Measurements from ENCODE around the gene PLOD3. TPM values are rescaled to one million over a fixed set of nuclear protein-coding genes. Genes with fewer than 3 reads are reported as not detected.

Gene PLOD3
- total RNA-seq, 1 donor from 2014 or later: 165 TPM

GRCh38 chr7:101251871-101252659, 34.7 kb upstream of the PLOD3 start:
- Histone ChIP-seq H3K36me3 (peaks cover 2 to 4% of the 10 kb centered on the region in 2 donors), H3K27me3 (no peaks in the 10 kb centered on the region), H3K27ac (peak overlapping the region; percentile 41 to 75), H3K4me1 (peaks cover 8 to 10% of the 10 kb centered on the region in 2 donors), H3K4me3 (peak overlapping the region; percentile 71 to 73), H3K9me3 (no peaks in the 10 kb centered on the region)
- no peak for TF ChIP-seq CTCF (IDR thresholded peaks at IDR 0.05)
- peak; percentile 87 to 98 for DNase-seq (ENCODE audit: low spot score in 2 of 2)
- intact Hi-C loops (cut with DNase I): loop anchor here (1.0 to 2.0 kb wide), 3 partner anchors 8 to 415 kb away; partner anchors contain the start of gene ZNHIT1

- intact Hi-C loops (cut with DNase I): no loop called here
- no peaks in the 10 kb centered on the region for H3K27me3 ChIP-seq
- H3K9me3 ChIP-seq: no peaks in the 10 kb centered on the region
- TF ChIP-seq CTCF (IDR thresholded peaks at IDR 0.05): no peak
- DNase-seq (ENCODE audit: low spot score in 2 of 2): no peak
- peaks cover 2 to 4% of the 10 kb centered on the region in 2 donors for H3K36me3 ChIP-seq
- no peak overlapping the region for H3K27ac ChIP-seq
- no peak overlapping the region for H3K4me3 ChIP-seq
- peaks cover 8 to 17% of the 10 kb centered on the region in 2 donors for H3K4me1 ChIP-seq
These were observed 32.9 kb upstream of the PLOD3 start for GRCh38 chr7:101250324-101250723.

DNA sequence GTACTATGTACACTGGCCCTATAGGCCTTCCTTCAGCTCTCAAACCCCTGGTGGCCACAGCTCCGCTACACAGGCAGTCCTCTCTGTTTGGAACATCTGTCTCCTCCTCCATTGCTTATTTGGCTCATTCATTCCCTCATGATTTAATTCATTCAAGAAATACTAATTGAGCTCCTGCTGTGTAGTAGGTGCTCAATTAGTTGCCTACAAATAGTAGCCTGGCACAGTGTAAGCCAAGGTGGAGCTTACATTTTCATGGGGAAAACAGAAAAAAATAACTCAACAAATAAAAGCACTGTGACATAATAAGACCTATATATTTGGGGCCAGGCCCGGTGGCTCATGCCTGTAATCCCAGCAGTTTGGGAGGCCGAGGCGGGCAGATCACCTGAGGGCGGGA, 30.9 kb upstream of the PLOD3 start:
- DNase-seq (ENCODE audit: low spot score in 2 of 2): no peak
- intact Hi-C loops (cut with DNase I): loop anchor here (10.0 kb wide), 4 partner anchors 363 to 1333 kb away; partner anchors contain the start of genes POP7, PPP1R35, TRIM4 and UFSP1

DNA sequence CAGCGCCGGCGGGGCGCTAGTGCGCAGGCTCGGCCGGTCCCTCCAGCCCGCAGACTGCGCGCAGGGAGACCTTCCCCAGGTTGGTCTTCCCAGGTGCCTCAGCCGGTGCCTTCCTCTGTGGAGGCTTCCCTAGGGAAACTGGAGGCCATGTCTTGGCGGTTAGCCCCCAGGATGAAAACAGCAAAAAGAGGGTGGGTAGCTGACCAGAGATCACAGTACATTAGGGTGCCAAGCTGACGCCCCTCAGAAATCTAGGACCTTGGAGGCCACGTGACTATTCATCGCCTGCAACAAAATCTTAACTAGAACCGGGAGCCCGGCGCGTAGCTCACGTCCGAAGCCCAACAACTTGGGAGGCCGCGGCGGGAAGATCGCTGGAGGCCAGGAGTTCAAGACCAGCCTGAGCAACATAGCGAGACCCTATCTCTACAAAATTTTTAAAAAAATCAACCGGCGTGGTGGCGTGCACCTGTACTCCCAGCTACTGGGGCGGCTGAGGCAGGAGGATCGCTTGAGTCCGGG, 27.8 kb upstream of the PLOD3 start:
- Histone ChIP-seq H3K36me3 (peaks cover 10 to 12% of the 10 kb centered on the region in 2 donors), H3K27me3 (no peaks in the 10 kb centered on the region), H3K4me3 (peak overlapping the region; percentile 77 to 94), H3K27ac (peak overlapping the region; percentile 95 to 97), H3K9me3 (no peaks in the 10 kb centered on the region), H3K4me1 (peaks cover 0 to 14% of the 10 kb centered on the region in 2 donors)
- intact Hi-C loops (cut with DNase I): loop anchor here (10.0 kb wide), 4 partner anchors 360 to 1330 kb away; partner anchors contain the start of genes POP7, PPP1R35, TRIM4 and UFSP1
- TF ChIP-seq CTCF (IDR thresholded peaks at IDR 0.05): no peak
- no peak for DNase-seq (ENCODE audit: low spot score in 2 of 2)

More for the DNA sequence above, 30.9 kb upstream of the PLOD3 start:
- H3K9me3 ChIP-seq: no peaks in the 10 kb centered on the region
- no peak for TF ChIP-seq CTCF (IDR thresholded peaks at IDR 0.05)
- peaks cover 8 to 23% of the 10 kb centered on the region in 2 donors for H3K4me1 ChIP-seq
- no peak overlapping the region for H3K4me3 ChIP-seq
- peaks cover 2 to 4% of the 10 kb centered on the region in 2 donors for H3K36me3 ChIP-seq
- no peaks in the 10 kb centered on the region for H3K27me3 ChIP-seq
- H3K27ac ChIP-seq: no peak overlapping the region

DNA sequence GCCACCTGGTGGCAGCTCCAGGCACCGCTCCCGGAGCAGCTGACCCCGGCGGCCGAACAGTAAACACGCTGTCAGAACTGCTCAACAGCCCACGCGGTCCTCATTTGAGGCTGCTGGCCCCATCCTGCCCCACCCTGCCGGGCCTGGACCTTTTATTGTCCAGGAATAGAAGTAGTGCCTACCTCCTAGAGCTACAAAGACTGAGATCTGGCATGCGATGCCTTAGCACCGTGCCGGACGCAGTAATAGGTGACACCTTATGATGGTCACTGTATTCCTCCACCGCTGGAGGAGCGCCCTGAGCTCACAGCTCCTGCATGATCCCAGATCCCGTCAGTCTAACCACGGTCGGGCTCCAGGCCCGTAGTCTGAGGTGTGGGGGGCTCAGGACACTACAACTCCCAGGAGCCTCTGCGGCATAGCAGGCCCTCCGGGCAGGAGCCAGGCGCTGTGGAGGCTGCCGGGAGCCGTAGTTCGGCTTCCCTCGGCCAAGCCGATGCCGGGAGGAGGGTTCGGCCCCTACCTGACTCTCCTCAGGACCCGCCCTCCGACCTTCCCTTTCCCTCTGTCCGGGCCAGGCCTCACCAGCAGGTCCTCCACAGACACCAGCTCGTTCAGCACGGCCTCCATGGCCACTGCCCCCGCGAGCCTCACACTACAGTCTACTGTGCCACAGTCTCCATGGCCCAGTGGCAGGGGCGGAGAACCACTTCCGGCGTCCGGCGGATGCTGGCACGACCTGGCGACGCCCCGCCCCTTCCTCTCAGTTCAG, 27.2 kb upstream of the PLOD3 start, which contains the start of gene FIS1:
Gene FIS1 (minus strand): TSS at position 707 of the 772 bp plus-strand sequence. CDS start 77 bp downstream, at position 630.
- peak; percentile 76 to 95 for DNase-seq (ENCODE audit: low spot score in 2 of 2)
- peak within 1 kb of the TSS; percentile 77 to 94 for H3K4me3 ChIP-seq
- no peaks in the 10 kb centered on the region for H3K9me3 ChIP-seq
- peak within 1 kb of the TSS; percentile 95 to 97 for H3K27ac ChIP-seq
- peaks cover 14 to 18% of the 10 kb centered on the region in 2 donors for H3K36me3 ChIP-seq
- intact Hi-C loops (cut with DNase I): loop anchor here (1.0 to 10.0 kb wide), 7 partner anchors 8 to 1330 kb away; partner anchors contain the start of genes POP7, PPP1R35, TRIM4 and UFSP1
- H3K27me3 ChIP-seq: no peaks in the 10 kb centered on the region
- H3K4me1 ChIP-seq: peaks cover 0 to 14% of the 10 kb centered on the region in 2 donors
- peak; percentile 92 to 95 (median 95) for TF ChIP-seq CTCF (IDR thresholded peaks at IDR 0.05)

All from ascending aorta (tissue), 2 donors.